GM12865 (cell line): ENCODE data around the gene AP4M1.
A peak's percentile ranks its signal among the peaks of the same experiment; 100 is the strongest.

Source experiments
- DNase-seq: peaks from one replicate; pipeline ENCODE4 v3.0.0; 2010; ENCODE audit warnings: low read depth
- H3K4me3 ChIP-seq: 2 replicates; pipeline ENCODE4 v1.5.1; 2011; ENCODE audit warnings: mild to moderate bottlenecking, low read depth, low read length, control low read depth
- CTCF ChIP-seq: IDR thresholded peaks from 2 replicates; pipeline ENCODE4 v1.5.1; 2011; ENCODE audit warnings: low read length, control low read depth, low read depth, inconsistent platforms; ENCODE audit not compliant: insufficient read depth; ENCODE audit errors: missing control alignments

AP4M1 gene

GRCh38 chr7:100155553-100156317 lies 54.3 kb downstream of the AP4M1 start:
- TF ChIP-seq CTCF = no peak
- no peak for DNase-seq
- no peak overlapping the region for H3K4me3 ChIP-seq

GRCh38 chr7:100156331-100157068 lies 55.1 kb downstream of the AP4M1 start:
- H3K4me3 ChIP-seq = peak overlapping the region; percentile 78; the same call in 1 of the 2 replicates
- peak; percentile 44 for DNase-seq
- TF ChIP-seq CTCF = no peak

GRCh38 chr7:100157069-100157333 lies 55.6 kb downstream of the AP4M1 start:
- H3K4me3 ChIP-seq = peak overlapping the region; percentile 78
- DNase-seq = no peak
- TF ChIP-seq CTCF = no peak

GRCh38 chr7:100157334-100158228 lies 56.1 kb downstream of the AP4M1 start:
- peak; percentile 23 for TF ChIP-seq CTCF
- no peak for DNase-seq

More at GRCh38 chr7:100157334-100158228, 56.1 kb downstream of the AP4M1 start:
- peak overlapping the region; percentile 78 for H3K4me3 ChIP-seq
